T-helper 1 cell (primary cell): ENCODE results near the gene DCTN4.
"Not testable (repeated sequence)": the region's sequence is repeated elsewhere in the genome, so short reads cannot be mapped to it uniquely, and the experiment has no call there.

Experiments
- DNase-seq, 5 donors: peaks; one replicate each; pipeline ENCODE4 v3.0.0-alpha.2; 2012 to 2020

Gene DCTN4

DNA sequence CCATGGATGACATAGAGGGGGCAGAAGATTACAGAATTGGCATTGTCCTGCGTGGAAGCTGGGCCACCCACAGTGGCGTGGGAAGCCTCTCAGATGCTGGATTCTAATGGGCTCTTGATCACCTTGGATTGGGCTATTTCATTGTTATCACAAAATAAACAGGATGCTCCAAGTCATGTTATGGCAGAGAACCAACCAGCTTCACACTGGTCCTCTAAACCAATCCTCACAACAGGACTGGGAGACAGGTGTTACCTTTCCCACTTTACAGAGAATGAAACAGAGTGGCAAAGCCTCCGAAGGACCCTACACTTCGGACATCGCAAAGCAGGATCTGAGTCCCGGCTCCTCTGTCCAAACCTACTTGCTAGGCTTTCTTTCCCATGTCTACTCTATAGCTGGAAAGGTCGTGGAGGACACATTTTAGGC lies 19.3 kb upstream of the DCTN4 start:
- no peak for DNase-seq

DNA sequence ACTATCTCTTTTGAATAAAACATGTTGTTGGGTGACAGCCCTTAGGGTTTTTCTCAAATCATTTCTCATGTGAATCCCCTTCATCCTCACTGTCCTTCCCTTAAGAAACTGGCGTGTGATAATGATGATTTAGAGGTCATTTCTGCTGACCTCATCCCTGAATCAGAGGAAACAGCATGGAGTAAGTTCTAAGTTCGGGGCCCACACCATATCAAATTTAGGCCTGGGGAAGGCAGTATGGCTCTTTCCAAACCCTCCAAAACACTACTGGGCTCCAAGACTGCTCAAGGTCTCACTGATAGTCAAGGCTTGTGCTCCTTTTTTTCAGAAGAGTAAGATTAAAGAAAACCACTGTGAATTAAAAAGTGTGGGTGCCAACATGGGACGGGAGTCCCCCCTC lies 18.9 kb upstream of the DCTN4 start:
- no peak for DNase-seq

DNA sequence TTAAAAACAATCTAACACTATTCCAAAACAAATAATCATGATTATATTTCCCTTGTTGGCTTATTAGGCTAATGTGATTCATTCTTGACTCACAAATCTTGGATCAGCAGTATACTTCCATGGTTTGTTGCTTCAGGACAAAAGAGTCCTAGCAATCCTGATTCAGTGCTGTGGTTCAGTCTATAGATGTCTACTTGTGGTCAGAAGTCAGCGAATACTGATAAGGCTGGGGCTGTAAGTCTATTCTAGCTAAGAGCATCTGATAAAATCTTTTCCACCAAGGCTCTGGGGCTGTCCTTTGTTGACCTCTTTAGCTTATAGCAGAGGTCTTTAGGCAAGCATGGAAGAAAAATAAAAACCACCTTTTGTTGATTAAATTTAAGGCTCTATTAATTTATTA lies 15.3 kb upstream of the DCTN4 start:
- no peak for DNase-seq

DNA sequence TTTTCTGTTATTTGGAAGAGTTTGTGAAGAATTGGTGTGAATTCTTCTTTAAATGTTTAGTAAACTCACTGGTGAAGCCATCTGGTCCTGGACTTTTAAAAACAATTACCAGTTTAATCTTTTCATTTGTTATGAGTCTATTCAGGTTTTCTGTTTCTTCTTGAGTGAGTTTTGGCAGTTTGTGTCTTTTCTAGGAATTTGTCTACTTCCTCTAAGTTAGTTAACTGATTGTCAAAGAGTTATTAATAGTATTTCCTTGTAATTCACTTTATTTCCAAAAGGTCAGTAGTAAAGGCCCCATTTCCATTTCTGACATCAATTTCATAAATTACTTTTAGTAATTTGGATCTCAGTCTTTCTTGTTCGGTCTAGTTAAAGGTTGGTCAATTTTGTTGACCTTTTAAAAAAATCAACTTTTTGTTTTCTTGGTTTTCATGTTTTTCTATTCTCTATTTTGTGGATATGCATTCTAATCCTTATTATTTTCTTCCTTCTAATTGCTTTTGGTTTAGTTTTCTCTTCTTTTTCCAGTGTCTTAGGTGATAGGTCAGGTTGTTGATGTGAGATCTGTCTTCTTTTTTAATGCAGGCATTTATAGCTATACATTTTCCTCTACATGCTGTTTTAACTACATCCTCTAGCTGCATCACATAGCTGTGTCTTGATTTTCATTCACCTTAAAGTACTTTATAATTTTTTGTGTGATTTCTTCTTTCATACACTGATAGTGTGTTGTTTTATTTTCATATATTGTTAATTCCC lies 12.4 kb upstream of the DCTN4 start:
- DNase-seq, result peak in 1 of 5 donors; percentile 33

DNA sequence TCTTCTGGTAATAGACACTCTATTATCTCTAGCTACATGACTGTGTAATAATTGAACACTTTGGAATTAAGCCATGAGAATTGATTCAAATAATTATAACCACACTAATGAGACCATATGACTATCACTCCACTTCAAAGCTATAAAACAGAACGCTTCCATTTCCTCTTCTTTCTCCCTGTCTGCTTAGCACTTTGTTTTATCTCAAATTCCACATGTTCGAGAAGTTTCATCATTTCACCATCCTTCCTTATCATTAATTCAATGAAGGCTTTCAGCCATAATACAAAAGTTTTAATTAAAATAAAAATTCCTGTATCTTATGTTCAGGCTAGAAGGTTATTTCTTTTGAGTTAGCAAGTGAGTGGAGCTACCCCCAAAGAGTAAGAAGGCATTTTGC lies 7.4 kb upstream of the DCTN4 start:
- no peak for DNase-seq

DNA sequence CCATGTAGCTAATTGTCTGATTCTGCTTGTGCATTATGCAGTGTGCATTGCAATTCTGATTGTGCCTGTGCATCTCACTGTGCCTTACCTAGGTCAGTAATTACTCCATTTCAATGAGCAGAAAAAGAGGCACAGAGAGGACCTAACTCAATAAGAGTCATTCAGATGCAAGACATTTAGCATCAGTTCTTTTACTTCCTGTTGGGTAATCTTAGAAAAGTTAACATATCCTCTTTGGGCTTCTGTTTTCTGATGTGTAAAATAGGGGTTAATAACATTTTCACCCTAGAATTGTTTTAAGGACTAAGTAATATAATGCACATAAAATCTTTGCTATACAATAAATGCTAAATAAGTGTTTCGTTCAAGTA lies 7.0 kb upstream of the DCTN4 start:
- DNase-seq, result no peak

DNA sequence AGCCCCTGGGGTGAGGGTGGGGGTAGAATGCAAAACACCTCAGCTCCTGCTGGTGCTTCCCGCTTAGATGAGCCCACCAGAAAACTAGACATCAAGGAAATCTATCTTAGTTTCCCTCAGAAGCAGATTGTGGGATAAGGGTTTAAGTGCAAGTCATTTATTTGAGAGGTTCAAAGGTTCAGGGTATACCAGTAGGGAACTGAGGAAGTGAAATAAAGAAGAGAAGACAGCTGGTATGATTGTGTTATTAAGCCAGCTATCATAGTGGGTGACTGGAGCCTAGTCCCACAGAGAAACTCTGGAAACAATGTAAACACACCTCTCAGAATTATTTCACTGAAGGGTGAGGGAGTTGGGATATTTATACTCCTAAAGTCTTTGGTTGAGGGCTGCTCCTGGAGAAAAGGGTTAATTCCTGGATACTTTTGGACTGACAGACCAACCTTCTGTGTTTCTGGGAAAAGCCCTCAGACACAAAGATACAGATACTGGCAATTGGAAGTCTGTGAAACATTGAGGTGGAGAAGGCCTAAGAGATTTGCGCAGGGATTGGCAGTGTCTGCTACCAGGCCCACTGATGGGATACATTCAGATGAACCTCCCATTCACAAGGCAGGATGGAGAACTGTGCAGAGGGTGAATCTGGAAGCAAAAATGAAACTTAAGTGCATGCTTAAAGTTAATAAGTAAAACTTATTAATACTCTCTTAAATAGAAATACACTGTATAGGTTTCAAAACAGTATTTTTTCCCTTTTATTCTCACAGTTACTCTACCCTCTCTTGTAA lies 6.4 kb upstream of the DCTN4 start:
- no peak for DNase-seq

DNA sequence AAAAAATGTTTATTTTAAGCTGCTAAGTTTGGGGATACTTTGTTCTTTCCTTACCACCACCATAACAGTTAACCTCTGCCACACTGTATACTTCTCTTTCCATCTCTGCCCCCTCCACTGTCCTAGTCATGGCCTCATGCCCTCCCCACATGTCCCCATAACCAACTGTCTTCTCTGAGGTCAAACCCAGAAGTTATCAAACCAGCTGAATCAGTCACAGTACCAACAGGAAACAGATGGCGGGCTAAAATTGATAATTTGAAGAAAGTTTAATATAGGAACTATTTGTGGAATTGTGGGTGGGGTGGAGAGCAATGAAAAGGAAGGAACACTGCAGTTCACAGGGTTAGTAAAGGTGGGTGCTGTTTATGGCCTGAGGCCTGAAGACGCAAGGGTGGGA lies 5.7 kb upstream of the DCTN4 start:
- no peak for DNase-seq

DNA sequence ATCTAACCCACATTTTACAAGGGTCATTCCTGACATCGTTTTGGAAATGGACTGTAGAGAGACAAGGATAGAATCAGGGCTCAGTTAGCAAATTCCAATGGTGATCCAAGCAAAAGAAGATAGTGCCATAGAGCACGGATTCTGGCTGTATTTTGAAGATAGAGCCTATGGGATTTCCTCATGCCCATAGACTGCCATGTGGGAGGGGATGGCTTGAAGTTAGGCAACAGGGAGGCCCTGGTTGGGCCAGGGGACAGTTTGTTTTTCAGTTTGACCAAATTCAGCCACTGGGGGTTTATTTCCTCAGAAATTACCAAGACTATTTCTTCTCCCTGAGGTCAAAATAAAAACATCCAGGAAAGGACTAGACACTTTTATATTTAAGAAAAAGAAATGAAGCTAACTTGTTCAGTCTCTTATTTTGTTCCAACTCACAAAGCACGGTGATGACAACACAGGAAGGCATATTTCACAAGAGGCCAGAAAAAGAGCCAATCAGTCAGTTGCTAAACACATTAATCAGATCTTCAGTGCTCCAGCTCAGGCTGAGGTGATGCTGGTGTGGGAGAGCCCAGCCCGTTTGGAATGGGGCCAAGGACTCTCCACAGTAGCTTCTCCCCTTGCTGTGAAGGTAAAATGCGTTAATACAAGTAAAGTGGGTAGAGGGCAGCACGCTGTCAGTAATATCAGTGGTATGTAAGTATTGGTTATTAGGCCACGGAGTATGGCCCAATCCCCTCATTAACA lies 4.4 kb upstream of the DCTN4 start:
- DNase-seq, result no peak

DNA sequence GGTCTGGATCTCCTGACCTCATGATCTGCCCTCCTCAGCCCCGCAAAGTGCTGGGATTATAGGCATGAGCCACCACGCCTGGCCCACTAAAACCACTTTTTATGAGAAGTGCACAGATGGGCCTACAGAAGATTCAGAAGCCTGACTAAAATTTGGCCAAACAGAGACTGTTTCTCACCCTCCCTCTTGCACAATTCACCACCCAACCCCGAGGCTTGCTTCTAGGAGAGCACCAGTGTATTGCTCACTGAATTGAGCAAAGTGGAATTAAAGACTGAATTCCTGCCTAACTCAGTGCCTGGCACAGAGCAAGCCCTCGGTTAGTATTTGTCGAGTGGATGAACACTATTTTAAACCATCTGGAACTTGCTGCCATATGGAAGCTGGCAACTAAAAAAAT lies 3.4 kb upstream of the DCTN4 start:
- no peak for DNase-seq

DNA sequence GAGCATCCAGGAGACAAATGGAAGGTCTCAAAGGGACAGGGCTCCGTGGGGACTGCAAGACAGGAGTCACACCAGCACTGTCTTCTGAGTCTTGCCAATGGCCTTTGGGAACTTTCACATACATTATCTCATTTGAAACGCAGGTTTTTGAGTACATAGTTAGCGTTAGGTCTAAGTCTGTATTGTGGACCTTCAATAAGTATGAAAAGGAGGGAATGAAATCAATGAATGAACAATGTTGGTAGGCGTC lies 442 bp upstream of the DCTN4 start:
- DNase-seq, result no peak

DNA sequence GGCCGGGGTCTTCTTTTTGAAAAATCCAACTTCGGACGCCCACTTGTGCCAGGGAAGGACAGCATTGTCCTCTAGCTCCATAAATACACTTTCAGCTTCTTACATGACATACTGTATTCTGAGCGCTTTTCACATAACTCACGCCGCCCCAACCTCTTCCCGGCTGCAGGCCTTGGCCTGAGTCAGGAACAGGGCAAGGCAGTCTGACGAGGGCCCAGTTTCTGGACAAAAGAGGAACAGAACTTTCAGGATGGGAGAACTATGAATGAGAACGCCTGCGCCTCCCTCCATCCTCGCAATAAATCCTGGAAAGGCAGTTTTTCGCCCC lies 650 bp downstream of the DCTN4 start:
- no peak for DNase-seq

DNA sequence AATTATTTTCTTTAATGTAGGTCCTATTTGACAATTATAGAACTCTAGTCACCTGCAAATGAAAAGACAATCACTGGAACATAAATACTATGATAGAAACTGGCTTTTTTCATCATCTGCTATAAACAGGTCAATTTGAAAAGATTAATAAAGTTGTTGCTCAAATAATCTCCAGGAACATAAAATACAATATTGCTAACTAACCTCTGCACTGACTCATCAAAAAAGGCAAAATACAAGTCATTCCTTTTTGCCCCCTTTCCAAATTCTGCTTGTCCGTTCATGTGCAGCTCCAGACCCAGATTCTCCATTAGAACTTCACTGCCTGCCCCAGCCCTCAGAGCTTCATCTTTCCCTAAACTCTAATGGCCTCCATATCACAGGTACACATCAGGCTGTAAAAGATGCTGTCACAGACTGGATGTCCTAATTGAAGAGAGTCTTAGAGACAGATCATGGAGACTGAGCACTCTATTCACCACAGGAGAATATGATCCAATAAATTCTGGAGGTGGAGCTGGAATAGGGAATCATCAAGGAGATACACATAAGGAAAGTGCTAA lies 1.6 kb downstream of the DCTN4 start:
- no peak for DNase-seq

DNA sequence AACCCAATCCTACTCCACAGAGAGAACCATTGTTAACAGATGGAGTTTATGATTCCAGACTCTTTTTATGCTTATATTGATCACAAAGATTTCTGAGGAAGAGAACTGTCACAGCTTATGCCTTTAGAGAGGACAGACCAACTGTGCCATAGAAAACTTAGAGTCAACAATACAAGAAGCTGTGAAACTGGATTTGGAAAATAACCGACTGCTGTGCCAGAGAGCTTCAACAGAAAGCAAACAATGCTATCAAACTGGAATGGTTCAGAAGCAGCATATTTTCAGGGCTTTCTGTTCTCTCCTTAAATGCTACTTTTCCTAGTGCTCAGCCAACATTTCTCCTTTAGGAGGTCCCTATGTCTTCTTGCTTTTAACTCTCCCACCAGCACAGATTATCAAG lies 5.0 kb downstream of the DCTN4 start:
- no peak for DNase-seq

DNA sequence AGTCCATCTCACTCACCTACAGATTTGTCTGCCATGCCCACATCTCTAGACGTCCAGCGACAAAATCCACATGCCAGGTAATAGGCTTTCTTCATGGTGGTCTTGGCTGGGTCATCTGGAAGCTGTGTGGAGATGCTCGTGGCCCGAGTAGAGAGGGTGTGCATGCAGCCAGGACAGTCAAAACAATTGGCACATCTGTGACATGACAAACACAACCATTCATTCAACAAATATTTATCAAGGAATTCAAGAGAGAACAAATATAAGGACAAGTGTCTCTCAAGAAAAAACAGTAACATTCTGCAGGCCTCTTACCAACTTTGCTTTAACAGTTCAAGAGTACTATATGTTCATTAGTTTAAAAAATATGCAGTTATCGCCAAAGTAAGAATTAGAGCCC lies 5.4 kb downstream of the DCTN4 start:
- DNase-seq, result no peak

DNA sequence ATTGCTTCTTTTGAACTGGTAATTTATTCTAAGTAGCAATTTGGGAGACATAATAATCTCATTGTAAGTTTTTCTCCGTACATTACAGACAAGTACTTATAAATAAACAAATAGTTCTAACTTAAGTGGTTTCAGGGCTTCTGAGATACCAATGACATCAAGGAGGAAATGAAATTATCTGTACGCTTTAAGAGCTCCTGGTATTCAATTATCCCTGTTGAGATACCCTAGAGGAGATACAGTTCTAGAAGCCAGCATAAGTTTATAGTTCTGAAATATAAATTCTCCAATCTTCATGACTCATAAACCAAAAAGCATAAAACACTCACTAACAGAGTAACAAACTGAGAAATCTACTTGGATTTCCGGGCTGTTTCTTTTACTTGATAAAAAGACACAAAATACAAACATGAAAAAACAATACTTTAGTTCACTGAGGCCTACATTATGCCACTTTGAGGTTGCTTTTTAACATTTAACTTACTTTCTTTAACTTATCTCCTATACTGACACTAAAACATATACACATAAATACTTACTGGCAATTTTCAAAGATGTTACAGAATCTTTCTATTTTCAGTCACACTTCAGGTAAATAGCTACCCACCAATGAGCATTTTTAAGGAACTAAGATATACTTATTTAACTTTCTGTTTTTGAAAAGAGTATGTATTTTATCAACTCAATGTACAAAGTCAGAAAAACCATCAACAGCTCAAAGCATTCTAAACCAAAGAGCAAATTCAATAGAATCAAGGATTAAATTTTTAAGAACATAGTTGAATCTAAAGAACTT lies 7.5 kb downstream of the DCTN4 start:
- no peak for DNase-seq

DNA sequence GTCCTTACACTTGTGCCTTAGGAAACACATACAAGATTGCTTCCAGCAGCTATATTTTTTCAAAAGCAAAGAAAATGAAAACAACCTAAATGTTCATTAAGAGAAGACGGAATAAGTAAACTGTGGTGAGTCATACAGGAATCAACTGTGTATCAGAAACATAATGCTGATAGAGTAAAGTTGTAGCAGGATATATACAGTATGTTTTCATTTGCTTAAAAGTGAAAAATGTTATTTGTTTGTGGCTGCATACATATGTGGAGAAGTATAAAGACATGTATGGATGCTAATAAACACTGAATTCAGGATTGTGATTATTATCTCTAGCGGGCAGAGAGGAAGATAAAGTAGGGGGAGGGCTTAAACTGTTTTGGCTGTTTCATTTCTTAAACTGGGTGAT lies 8.3 kb downstream of the DCTN4 start:
- no peak for DNase-seq

DNA sequence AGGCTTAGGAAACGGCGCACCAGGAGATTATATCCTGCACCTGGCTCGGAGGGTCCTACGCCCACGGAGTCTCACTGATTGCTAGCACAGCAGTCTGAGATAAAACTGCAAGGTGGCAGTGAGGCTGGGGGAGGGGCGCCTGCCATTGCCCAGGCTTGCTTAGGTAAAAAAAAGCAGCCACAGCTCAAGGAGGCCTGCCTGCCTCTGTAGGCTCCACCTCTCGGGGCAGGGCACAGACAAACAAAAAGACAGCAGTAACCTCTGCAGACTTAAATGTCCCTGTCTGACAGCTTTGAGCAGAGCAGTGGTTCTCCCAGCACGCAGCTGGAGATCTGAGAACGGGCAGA lies 15.7 kb downstream of the DCTN4 start:
- DNase-seq, result not testable (repeated sequence)

DNA sequence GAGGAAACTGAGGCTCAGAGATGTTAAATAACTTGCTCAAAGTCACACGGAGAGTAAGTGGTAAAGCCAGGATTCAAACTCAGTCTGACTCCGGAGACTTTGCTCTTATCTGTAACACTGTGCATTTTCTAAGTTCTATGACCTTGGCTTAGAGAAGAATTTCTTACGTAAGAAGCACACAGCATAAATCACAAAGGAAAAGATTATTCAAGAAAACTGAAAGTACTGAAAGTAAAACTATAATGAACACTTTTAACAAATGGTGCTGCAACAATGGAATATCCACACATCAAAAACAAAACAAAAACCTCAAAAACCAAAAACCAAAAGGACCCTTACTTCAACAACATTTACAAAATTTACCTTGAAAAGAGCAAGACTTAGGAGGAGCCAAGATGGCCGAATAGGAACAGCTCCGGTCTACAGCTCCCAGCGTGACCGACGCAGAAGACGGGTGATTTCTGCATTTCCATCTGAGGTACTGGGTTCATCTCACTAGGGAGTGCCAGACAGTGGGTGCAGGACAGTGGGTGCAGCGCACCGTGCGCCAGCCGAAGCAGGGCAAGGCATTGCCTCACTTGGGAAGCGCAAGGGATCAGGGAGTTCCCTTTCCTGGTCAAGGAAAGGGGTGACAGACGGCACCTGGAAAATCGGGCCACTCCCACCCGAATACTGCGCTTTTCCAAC lies 16.2 kb downstream of the DCTN4 start:
- DNase-seq, result not testable (repeated sequence)

DNA sequence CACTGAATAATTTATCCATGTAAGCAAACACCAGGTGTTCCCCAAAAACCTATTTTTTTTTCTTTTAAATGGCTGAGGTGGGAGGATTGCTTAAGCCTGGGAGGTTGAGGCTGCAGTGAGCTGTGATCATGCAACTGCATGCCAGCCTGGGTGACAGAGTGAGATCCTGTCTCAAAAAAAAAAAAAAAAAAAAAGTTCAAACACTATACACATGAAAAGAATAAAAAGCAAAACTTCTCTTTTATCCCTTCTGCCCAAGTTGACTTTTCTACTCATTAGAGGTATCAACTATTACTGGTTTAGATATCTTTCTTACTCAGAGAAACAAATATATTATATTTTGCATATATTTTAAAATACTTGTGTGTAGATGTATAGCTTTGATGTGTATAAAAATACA lies 17.8 kb downstream of the DCTN4 start:
- DNase-seq, result no peak

DNA sequence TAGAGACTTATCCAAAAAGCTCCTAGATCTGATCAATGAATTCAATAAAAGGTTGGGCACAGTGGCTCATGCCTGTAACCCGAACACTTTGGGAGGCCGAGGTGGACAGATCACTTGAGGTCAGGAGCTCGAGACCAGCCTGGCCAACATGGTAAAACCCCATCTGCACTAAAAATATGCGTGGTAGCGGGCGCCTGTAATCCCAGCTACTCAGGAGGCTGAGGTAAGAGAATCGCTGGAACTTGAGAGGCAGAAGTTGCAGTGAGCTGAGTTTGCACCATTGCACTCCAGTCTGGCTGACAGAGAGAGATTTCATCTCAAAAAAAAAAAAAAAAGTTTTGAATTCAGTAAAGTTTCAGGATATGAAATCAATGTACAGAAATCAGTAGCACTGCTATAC lies 20.0 kb downstream of the DCTN4 start:
- DNase-seq, result no peak

DNA sequence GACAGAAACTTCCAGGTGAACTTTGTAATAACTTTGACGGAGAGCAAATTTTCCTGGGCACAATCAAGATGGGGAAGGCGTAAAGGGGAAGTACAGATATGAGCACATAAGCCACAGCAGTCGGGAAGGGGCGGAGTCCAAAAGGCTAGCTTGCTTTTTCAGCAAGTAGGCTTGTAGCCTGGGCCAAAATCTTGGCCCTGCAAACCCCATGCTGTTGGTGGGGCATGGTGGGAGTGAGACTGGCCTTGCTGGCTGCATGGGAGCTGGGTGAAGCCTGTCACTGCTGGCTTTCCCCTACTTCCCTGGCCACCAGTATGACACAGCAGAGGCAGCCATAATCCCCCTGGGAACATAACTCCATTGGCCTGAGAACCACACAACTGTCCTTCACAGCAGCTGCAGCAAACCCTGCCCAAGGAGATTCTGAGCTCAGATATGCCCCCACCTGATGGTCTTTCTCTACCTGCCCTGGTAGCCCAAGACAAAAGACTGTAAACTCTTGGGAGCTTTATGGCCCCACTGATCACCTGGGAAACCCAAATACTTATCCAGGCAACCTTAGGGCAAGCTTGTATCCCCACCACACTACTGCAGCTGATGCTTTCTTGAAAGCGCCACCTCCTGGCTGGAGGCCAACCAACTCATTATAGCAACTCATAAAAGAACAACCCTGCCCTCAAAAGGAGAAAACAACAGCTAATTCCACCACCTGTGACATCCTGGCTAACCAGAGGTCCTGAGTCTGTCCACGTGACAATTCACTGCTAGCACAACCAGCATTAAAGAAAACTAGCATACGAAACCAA lies 24.0 kb downstream of the DCTN4 start:
- peak in 1 of 5 donors; percentile 52 for DNase-seq
